GM18508 (cell line): ENCODE measurements around the gene ATP2B2.
"Not testable (repeated sequence)": the region's sequence is repeated elsewhere in the genome, so short reads cannot be mapped to it uniquely, and the experiment has no call there.

Source experiments
- ATAC-seq: cut with Tn5 transposase; IDR thresholded peaks from one replicate; pipeline ENCODE4 v1.9.1; 2021; ENCODE audit warnings: moderate number of reproducible peaks; ENCODE audit not compliant: insufficient read depth, unreplicated experiment

The ATP2B2 gene

GRCh38 chr3:10392244-10392643, 113.1 kb downstream of the ATP2B2 start:
- ATAC-seq: no peak

GRCh38 chr3:10391391-10391790, 114.0 kb downstream of the ATP2B2 start:
- ATAC-seq: no peak

GRCh38 chr3:10390641-10391373, 114.6 kb downstream of the ATP2B2 start:
- no peak for ATAC-seq

GRCh38 chr3:10389995-10390394, 115.4 kb downstream of the ATP2B2 start:
- ATAC-seq: no peak

DNA sequence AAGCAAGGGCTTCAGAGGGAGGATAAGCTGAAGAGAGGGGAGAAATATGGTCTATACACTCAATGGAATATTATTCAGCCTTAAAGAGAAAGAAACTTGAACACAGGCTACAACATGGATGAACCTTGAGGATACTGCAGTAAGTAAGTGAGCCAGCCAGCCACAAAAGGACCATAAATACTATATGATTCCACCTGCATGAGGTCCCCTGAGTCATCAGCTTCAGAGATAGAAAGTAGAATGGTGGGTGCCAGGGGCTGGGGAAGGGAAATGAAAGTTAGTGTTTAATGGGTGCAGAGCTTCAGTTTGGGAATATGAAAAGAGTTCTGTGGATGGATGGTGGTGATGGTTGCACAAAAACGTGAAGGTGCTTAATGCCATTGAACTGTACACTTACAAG, 116.0 kb downstream of the ATP2B2 start:
- ATAC-seq: no peak

GRCh38 chr3:10387881-10388609, 117.3 kb downstream of the ATP2B2 start:
- ATAC-seq: no peak

DNA sequence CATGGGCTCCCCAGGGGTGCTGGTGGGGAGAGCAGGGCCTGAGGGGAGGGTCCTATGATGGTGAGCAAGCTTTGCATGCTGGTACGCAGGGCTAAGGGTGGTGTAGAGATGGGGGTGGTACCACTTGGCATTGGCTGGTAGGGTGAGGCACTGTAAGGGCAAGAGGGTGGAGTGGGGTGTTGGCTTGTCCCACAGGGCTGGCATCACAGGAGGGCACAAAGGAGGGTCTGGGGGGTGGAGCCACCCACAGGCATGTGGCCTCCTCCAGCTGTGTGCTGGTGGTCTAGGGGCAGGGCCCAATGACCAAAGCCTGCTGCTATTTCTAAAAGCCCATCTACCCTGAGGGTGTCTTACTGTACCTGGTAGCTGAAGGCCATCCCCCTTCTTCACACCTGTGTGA, 119.3 kb downstream of the ATP2B2 start:
- no peak for ATAC-seq

DNA sequence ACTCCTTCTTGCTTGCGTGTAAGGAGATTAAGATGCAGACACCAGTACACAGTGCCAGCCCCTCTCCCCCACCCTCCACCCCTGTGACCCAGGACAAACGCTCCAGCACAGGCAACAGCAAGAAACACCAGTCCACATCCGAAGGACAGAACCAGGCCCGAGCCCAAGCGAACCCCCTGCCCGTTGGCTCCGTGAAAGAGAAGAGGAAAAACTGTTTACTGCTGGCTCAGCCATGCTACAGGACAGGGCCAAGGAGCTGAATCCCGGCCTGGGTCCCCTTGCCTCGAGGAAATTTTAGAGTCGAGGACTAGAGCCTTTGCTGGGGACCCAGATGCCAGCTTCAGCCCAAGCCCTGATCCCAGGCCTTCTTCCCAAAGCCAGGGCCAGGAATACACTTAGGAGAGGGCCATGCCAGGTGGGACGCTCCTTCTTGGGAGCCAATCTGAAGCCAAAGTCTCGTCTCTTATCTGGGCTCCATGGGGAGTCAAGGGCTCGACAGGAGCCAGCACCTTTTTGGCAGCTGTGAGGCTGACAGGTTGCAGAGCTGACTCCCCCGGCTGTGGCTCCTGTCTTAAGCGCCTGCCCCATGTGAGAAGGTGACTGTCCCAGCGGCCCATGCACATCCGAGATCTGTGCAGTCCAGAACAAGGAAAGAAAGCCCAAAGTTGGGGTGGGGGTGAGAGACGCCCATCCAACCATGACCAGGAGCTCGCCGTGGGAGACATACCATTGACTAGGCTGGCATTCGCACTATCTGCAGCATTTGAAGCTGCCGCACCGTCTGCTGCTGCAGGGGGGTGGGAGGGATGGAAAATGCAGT, 120.6 kb downstream of the ATP2B2 start:
- no peak for ATAC-seq

DNA sequence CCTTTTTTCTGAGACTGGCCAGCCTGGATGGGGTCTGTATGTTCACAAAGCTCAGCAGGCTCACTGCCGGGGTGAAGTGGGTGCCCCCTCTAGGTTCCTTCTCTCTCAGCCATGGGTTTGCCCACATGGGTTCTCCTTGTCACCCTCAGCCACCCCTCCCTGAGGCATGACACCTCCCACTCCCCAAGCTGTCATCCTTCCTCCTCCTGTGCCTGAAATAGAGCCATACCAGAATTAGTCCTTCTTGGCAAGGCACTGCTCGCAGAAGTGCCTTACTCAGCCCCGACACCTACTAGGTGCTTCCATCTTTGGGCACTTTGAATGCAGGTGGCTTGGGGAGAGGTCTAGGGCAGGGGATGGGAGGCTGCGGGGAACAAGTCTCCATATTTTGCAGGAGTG, 121.5 kb downstream of the ATP2B2 start:
- ATAC-seq: no peak

- no peak for ATAC-seq
These were observed 122.2 kb downstream of the ATP2B2 start for GRCh38 chr3:10382892-10383849.

- not testable (repeated sequence) for ATAC-seq
These were observed 122.9 kb downstream of the ATP2B2 start for GRCh38 chr3:10382445-10382844.

- ATAC-seq: no peak
These were observed 124.0 kb downstream of the ATP2B2 start for GRCh38 chr3:10381336-10381735.

GRCh38 chr3:10380906-10381305, 124.5 kb downstream of the ATP2B2 start:
- ATAC-seq: no peak

- no peak for ATAC-seq
These were observed 125.4 kb downstream of the ATP2B2 start for GRCh38 chr3:10379961-10380360.

DNA sequence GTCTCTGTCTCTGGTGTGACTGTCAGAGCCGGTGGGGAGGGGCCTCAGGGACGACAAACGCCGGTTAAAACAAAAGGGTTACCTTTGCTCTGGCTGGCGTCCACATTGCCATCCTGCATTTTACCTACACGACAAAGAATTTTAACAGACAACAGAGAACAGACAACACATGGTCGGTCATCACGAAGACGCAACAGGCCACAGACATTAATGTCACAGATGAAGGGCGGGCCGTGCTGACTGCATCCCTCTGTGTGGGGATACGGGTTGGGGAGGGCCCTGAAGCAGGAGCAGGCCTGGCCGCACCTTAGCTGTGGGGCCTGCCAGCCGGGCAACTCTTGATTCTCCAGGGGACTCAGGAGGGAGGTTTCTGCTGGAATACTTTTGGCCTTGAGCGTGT, 126.2 kb downstream of the ATP2B2 start:
- ATAC-seq: no peak

DNA sequence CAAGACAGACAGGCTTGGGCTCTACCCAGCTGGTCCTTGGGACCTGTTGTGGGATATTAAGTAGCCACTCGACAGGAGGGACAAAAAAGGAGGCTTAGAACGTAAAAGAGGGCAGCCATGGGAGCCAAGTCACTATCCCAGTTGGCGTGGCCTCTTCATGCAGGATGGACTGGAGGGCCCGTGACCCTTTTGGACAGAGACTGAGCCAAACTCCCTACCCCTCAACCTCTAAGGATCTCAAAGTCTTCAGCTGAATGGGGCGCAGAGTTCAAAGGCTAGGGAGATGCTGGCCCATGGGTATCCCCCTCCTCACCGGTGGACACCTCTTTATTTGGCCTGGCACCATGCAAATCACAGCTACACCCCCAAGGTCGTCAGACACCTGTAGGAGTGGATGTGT, 126.6 kb downstream of the ATP2B2 start:
- ATAC-seq: no peak

- no peak for ATAC-seq
These were observed 127.1 kb downstream of the ATP2B2 start for GRCh38 chr3:10378246-10378645.

- ATAC-seq: no peak
These were observed 128.1 kb downstream of the ATP2B2 start for GRCh38 chr3:10377148-10377725.

GRCh38 chr3:10376353-10376752, 129.0 kb downstream of the ATP2B2 start:
- no peak for ATAC-seq
